GM12878 (cell line): Measurements from ENCODE around the gene ARHGAP32. TPM values are rescaled to one million over a fixed set of nuclear protein-coding genes. Genes with fewer than 3 reads are reported as not detected.
"Not testable (repeated sequence)": the region's sequence is repeated elsewhere in the genome, so short reads cannot be mapped to it uniquely, and the experiment has no call there.

Source experiments
- ATAC-seq: fragments of 200-7000 bp; cut with Tn5 transposase; 3 replicates; pipeline ENCODE4 v1.9.1; 2020; ENCODE audit warnings: mild to moderate bottlenecking, moderate library complexity
- BruUV-seq: library from RNA; stranded (reverse); fragments of 400-500 nt; replicated peaks from 2 replicates; lab custom pipeline; 2021; lab: Mats Ljungman, UMichigan
- CTCF ChIA-PET: fragments of 300-600 bp; sonication (Branson Sonifier 250); formaldehyde crosslinking; extraction: SDS; loops from one replicate; lab custom pipeline; 2021; ENCODE audit warnings: inconsistent platforms; lab: Yijun Ruan, JAX
- POLR2A ChIA-PET: fragments of 350-600 bp; formaldehyde crosslinking; extraction: SDS; loops from one replicate; lab custom pipeline; 2021; ENCODE audit warnings: inconsistent platforms; lab: Charles Lee
- RAD21 ChIA-PET: fragments of 300-600 bp; sonication (Branson Sonifier 250); formaldehyde crosslinking; loops from one replicate; lab custom pipeline; 2023; ENCODE audit warnings: antibody characterized with exemption; ENCODE audit not compliant: unreplicated experiment; lab: Charles Lee
- SMC1A ChIA-PET: fragments of 300-600 bp; sonication (Branson Sonifier 250); formaldehyde crosslinking; loops from one replicate; lab custom pipeline; 2023; ENCODE audit not compliant: unreplicated experiment, uncharacterized antibody; lab: Charles Lee
- DNase-seq: peaks from one replicate; pipeline ENCODE4 v3.0.0-alpha.2; 2011; ENCODE audit warnings: low read depth, low spot score
- FAIRE-seq: peaks from 3 replicates; lab custom pipeline; 2011; peaks lifted over from hg19 to GRCh38; lab: Jason Lieb, UNC
- H2AFZ ChIP-seq: 2 replicates; pipeline ENCODE4 v1.6.0; 2011; ENCODE audit warnings: low read depth, low read length, control low read depth; ENCODE audit not compliant: control insufficient read depth
- H3K27ac ChIP-seq: 2 replicates; pipeline ENCODE4 v1.5.1; 2011; ENCODE audit warnings: control low read depth; ENCODE audit not compliant: control insufficient read depth, insufficient read depth
- H3K27me3 ChIP-seq, 2 experiments: replicated peaks in 1 of 2; 2 replicates each; pipeline versions ENCODE4 v1.6.0 to v1.6.1; 2011; ENCODE audit warnings: low read length in 1 of 2; ENCODE audit not compliant: control insufficient read depth in 2 of 2, insufficient read depth in 2 of 2
- H3K36me3 ChIP-seq, 2 experiments: 2 replicates each; pipeline ENCODE4 v1.5.1; 2011; ENCODE audit warnings: low read length in 1 of 2; ENCODE audit not compliant: control insufficient read depth in 2 of 2, insufficient read depth in 2 of 2
- H3K4me1 ChIP-seq: 2 replicates; pipeline ENCODE4 v1.6.1; 2011; ENCODE audit warnings: mild to moderate bottlenecking, low read length, moderate library complexity, mixed read lengths; ENCODE audit not compliant: control insufficient read depth, insufficient read depth
- H3K4me2 ChIP-seq: 2 replicates; pipeline ENCODE4 v1.6.0; 2011; ENCODE audit warnings: control low read depth; ENCODE audit not compliant: control insufficient read depth, insufficient read depth
- H3K4me3 ChIP-seq: fragments of 200-600 bp; sonication (generic); 2 replicates; pipeline ENCODE4 v1.5.1; 2016
- H3K79me2 ChIP-seq: 2 replicates; pipeline ENCODE4 v1.6.0; 2011; ENCODE audit warnings: low read length; ENCODE audit not compliant: control insufficient read depth, insufficient read depth
- H3K9ac ChIP-seq: 2 replicates; pipeline ENCODE4 v1.8.0; 2011; ENCODE audit warnings: low read length, control low read depth, mixed read lengths; ENCODE audit not compliant: control insufficient read depth, insufficient read depth
- H3K9me3 ChIP-seq: replicated peaks from 3 replicates; pipeline ENCODE4 v1.5.1; 2011; ENCODE audit warnings: mild to moderate bottlenecking, low read length; ENCODE audit not compliant: control insufficient read depth, insufficient read depth
- H4K20me1 ChIP-seq: 2 replicates; pipeline ENCODE4 v1.6.0; 2011; ENCODE audit not compliant: control insufficient read depth, insufficient read depth
- BCL11A ChIP-seq: IDR thresholded peaks from 2 replicates; pipeline ENCODE4 v1.6.1; 2011; ENCODE audit warnings: low read depth, low read length
- CBX5 ChIP-seq: sonication (generic); IDR thresholded peaks from 2 replicates; pipeline ENCODE4 v1.6.1; 2016; ENCODE audit warnings: low read depth, moderate library complexity, mild to moderate bottlenecking, inconsistent platforms
- EZH2 ChIP-seq: IDR thresholded peaks from 2 replicates; pipeline ENCODE4 v1.6.1; 2012; ENCODE audit warnings: low read depth, mild to moderate bottlenecking, control low read depth, inconsistent platforms, low read length, borderline replicate concordance; ENCODE audit not compliant: control insufficient read depth
- FOXK2 ChIP-seq: fragments of 450-650 bp; IDR thresholded peaks from 2 replicates; pipeline ENCODE4 v1.6.1; 2017; ENCODE audit warnings: mild to moderate bottlenecking, moderate library complexity
- GATAD2B ChIP-seq: fragments of 450-650 bp; conservative IDR thresholded peaks from 2 replicates; pipeline ENCODE4 v1.6.1; 2017; ENCODE audit warnings: low read depth, mild to moderate bottlenecking, moderate library complexity
- MEF2B ChIP-seq: fragments of 450-650 bp; IDR thresholded peaks from 2 replicates; pipeline ENCODE4 v1.6.1; 2018; ENCODE audit warnings: mild to moderate bottlenecking, moderate library complexity; ENCODE audit not compliant: partially characterized antibody, poor library complexity, severe bottlenecking
- MTA2 ChIP-seq: fragments of 450-650 bp; IDR thresholded peaks from 2 replicates; pipeline ENCODE4 v1.6.1; 2016; ENCODE audit warnings: low read depth, mild to moderate bottlenecking, moderate library complexity
- NFYB ChIP-seq: IDR thresholded peaks from 2 replicates; pipeline ENCODE4 v1.6.1; 2011; ENCODE audit warnings: low read depth, mild to moderate bottlenecking, low read length, improper control_type of control experiment, moderate library complexity; ENCODE audit not compliant: insufficient read depth
- RB1 ChIP-seq: fragments of 450-650 bp; formaldehyde crosslinking; IDR thresholded peaks from 2 replicates; pipeline ENCODE4 v1.6.1; 2017; ENCODE audit warnings: mild to moderate bottlenecking, borderline replicate concordance
- ZBED1 ChIP-seq: IDR thresholded peaks from 2 replicates; pipeline ENCODE4 v1.6.1; 2016; ENCODE audit warnings: borderline replicate concordance
- ZBTB33 ChIP-seq: fragments of 450-650 bp; IDR thresholded peaks from 2 replicates; pipeline ENCODE4 v1.6.1; 2017; ENCODE audit warnings: mild to moderate bottlenecking
- WGBS: methylation state at CpG from one replicate; pipeline ENCODE4 v1.1.6; 2016; ENCODE audit warnings: low lambda C conversion rate; ENCODE audit not compliant: insufficient replicate concordance, insufficient coverage; ENCODE audit errors: missing lambda C conversion rate; 5-methylcytosine and 5-hydroxymethylcytosine counted together
- in situ Hi-C: fragments of 300-500 bp; cut with MboI; formaldehyde crosslinking; loops from 9 replicates; pipeline ENCODE4 v1.14.3; 2018; ENCODE audit warnings: mixed read lengths
- intact Hi-C: fragments of 100-400 bp; cut with micrococcal nuclease; formaldehyde crosslinking; loops from one replicate; pipeline ENCODE4 v1.14.2; 2022; ENCODE audit not compliant: unreplicated experiment
- polyA plus RNA-seq, 11 experiments: library from polyadenylated mRNA; depleted of rRNA in 4 of 11; unstranded in 6 of 11; stranded (reverse) in 5 of 11; fragments of >200 nt; fragmentation: Nextera tagmentation in 4 of 11; fragmentation: Illumina TruSeq in 1 of 11; extraction: Ambion mirVana in 4 of 11; extraction: Trizol in 1 of 11; gene quantifications; 1 replicate in 1 of 11; 2 replicates in 10 of 11; pipeline versions ENCODE4 v1.2.1 to v1.2.3, GENCODE V29; 2011 to 2016; ENCODE audit warnings: inconsistent platforms in 2 of 11, missing spikeins in 2 of 11, low read depth in 1 of 11
- total RNA-seq, 4 experiments: library from RNA; depleted of rRNA in 3 of 4; stranded (reverse); fragments of >200 nt in 3 of 4; fragmentation: Illumina TruSeq in 1 of 4; extraction: Trizol in 1 of 4; gene quantifications; 2 replicates each; pipeline versions ENCODE4 v1.2.1 to v1.2.3, GENCODE V29; 2013 to 2021

Gene ARHGAP32
- total and polyA plus RNA-seq, 10 of the 15 experiments (the other 5 are each of a cell fraction or from before 2014, with no cell fraction given), result under 0.01 to 0.46 (median 0.12) TPM; not detected in 1

GRCh38 chr11:129006161-129006560 is 186.0 kb downstream of the ARHGAP32 start:
- DNase-seq (no peak), ATAC-seq (no peak), FAIRE-seq (no peak)
- CTCF ChIA-PET, result no interaction called here
- Histone ChIP-seq H3K9ac (no peak overlapping the region), H3K27me3 (no peaks in the 10 kb centered on the region), H3K4me3 (no peak overlapping the region), H3K79me2 (no peaks in the 10 kb centered on the region), H2AFZ (no peak overlapping the region), H3K4me1 (no peaks in the 10 kb centered on the region), H3K4me2 (no peak overlapping the region), H3K27ac (no peak overlapping the region), H3K36me3 (no peaks in the 10 kb centered on the region), H3K9me3 (no peaks in the 10 kb centered on the region), H4K20me1 (no peaks in the 10 kb centered on the region)
- SMC1A ChIA-PET, result no interaction called here
- TF ChIP-seq BCL11A, result no peak
- no peak for TF ChIP-seq MTA2
- no peak for TF ChIP-seq ZBTB33
- TF ChIP-seq MEF2B, result no peak
- TF ChIP-seq FOXK2, result no peak
- no peak for TF ChIP-seq RB1
- TF ChIP-seq NFYB, result no peak
- no peak for TF ChIP-seq EZH2
- no peak for TF ChIP-seq GATAD2B
- no peak for TF ChIP-seq CBX5
- TF ChIP-seq ZBED1, result no peak
- in situ Hi-C loops (no loop called here), intact Hi-C loops (no loop called here)
- RAD21 ChIA-PET, result no interaction called here
- POLR2A ChIA-PET, result no interaction called here
- WGBS, result 25% methylated on average over 4 of the region's 4 CpGs
- no TSS peak for BruUV-seq

GRCh38 chr11:128999165-128999564 is 193.0 kb downstream of the ARHGAP32 start:
- ATAC-seq, FAIRE-seq, H3K4me2 ChIP-seq, in situ Hi-C loops, DNase-seq, H3K4me3 ChIP-seq, H3K27ac ChIP-seq, H3K9me3 ChIP-seq, H3K36me3 ChIP-seq, intact Hi-C loops, RAD21 ChIA-PET, POLR2A ChIA-PET, H4K20me1 ChIP-seq, H3K9ac ChIP-seq, H3K4me1 ChIP-seq, CTCF ChIA-PET, H3K79me2 ChIP-seq, H3K27me3 ChIP-seq, SMC1A ChIA-PET, H2AFZ ChIP-seq, BruUV-seq: not testable (repeated sequence)
- 42% methylated on average over 8 of the region's 8 CpGs for WGBS
